OCI-LY3 (cell line): ENCODE results near the gene RAPGEF1.

Experiments used
- H2AFZ ChIP-seq: fragments of 200-600, 300-600 bp; shearing (Covaris generic); 2 replicates; pipeline ENCODE4 v1.6.0; 2014; ENCODE audit warnings: antibody characterized with exemption, low read depth, low read length
- H3K27ac ChIP-seq: fragments of 200-600, 300-600 bp; sonication (generic); 2 replicates; pipeline ENCODE4 v1.5.1; 2014; ENCODE audit warnings: mild to moderate bottlenecking, low read length, moderate library complexity, mixed read lengths
- H3K27me3 ChIP-seq: fragments of 200-600, 300-600 bp; sonication (generic); 2 replicates; pipeline ENCODE4 v1.6.1; 2014; ENCODE audit warnings: low read depth, low read length, mixed read lengths
- H3K36me3 ChIP-seq: fragments of 200-600, 300-600 bp; sonication (generic); replicated peaks from 2 replicates; pipeline ENCODE3; 2014; ENCODE audit warnings: low read depth, low read length, mixed read lengths
- H3K4me1 ChIP-seq: fragments of 300-600, 200-600 bp; sonication (generic); 2 replicates; pipeline ENCODE4 v1.6.1; 2014; ENCODE audit warnings: low read length, mixed read lengths
- H3K4me2 ChIP-seq: fragments of 200-600, 300-600 bp; sonication (generic); 2 replicates; pipeline ENCODE4 v1.6.1; 2014; ENCODE audit warnings: low read length, mixed read lengths
- H3K4me3 ChIP-seq: fragments of 300-600, 200-600 bp; sonication (generic); 2 replicates; pipeline ENCODE4 v1.5.1; 2014; ENCODE audit warnings: antibody characterized with exemption, mild to moderate bottlenecking, low read length, moderate library complexity
- H3K79me2 ChIP-seq: fragments of 300-600, 200-600 bp; shearing (Covaris generic); 2 replicates; pipeline ENCODE4 v1.6.1; 2014; ENCODE audit warnings: mild to moderate bottlenecking, low read length, mixed read lengths
- H3K9ac ChIP-seq: fragments of 300-600, 200-600 bp; shearing (Covaris generic); 2 replicates; pipeline ENCODE4 v1.6.0; 2014; ENCODE audit warnings: mild to moderate bottlenecking, low read length, moderate library complexity
- H3K9me3 ChIP-seq: fragments of 200-600, 300-600 bp; shearing (Covaris generic); 2 replicates; pipeline ENCODE4 v1.6.1; 2014; ENCODE audit warnings: low read length, mixed read lengths; ENCODE audit not compliant: insufficient read depth
- H4K20me1 ChIP-seq: fragments of 200-600, 300-600 bp; sonication (generic); 2 replicates; pipeline ENCODE4 v1.6.1; 2016; ENCODE audit warnings: low read length, mixed read lengths; ENCODE audit not compliant: insufficient read depth
- CTCF ChIP-seq: fragments of 200-600, 300-600 bp; sonication (generic); IDR thresholded peaks from 2 replicates; pipeline ENCODE4 v1.5.1; 2014; ENCODE audit warnings: antibody characterized with exemption, low read length, low read depth
- EZH2phosphoT487 ChIP-seq: fragments of 200-600 bp; shearing (Covaris generic); IDR thresholded peaks from 2 replicates; pipeline ENCODE4 v1.6.1; 2018; ENCODE audit warnings: antibody characterized with exemption, mixed run types, low read depth

Gene RAPGEF1

GRCh38 chr9:131619680-131620079 is 120.2 kb downstream of the RAPGEF1 start:
- Histone ChIP-seq H4K20me1 (no peaks in the 10 kb centered on the region), H3K27me3 (no peaks in the 10 kb centered on the region), H3K4me2 (no peak overlapping the region), H3K27ac (peak overlapping the region; percentile 98), H3K9ac (no peak overlapping the region), H2AFZ (no peak overlapping the region), H3K9me3 (no peaks in the 10 kb centered on the region), H3K4me3 (no peak overlapping the region), H3K36me3 (peaks cover 83% of the 10 kb centered on the region), H3K4me1 (peaks cover 51% of the 10 kb centered on the region), H3K79me2 (peaks cover 77% of the 10 kb centered on the region)
- TF ChIP-seq EZH2phosphoT487 (no peak), CTCF (no peak)

- H3K4me2 ChIP-seq: no peak overlapping the region
- H3K79me2 ChIP-seq: peaks cover 76% of the 10 kb centered on the region
- no peaks in the 10 kb centered on the region for H4K20me1 ChIP-seq
- H3K27ac ChIP-seq: no peak overlapping the region
- H3K9ac ChIP-seq: no peak overlapping the region
- no peaks in the 10 kb centered on the region for H3K9me3 ChIP-seq
- H3K4me3 ChIP-seq: no peak overlapping the region
- H3K36me3 ChIP-seq: peaks cover 83% of the 10 kb centered on the region
- H3K27me3 ChIP-seq: no peaks in the 10 kb centered on the region
- H2AFZ ChIP-seq: no peak overlapping the region
- no peak for TF ChIP-seq EZH2phosphoT487
- peaks cover 42% of the 10 kb centered on the region for H3K4me1 ChIP-seq
Measured at GRCh38 chr9:131618785-131619184, 121.1 kb downstream of the RAPGEF1 start.

- no peak for TF ChIP-seq CTCF
- no peak for TF ChIP-seq EZH2phosphoT487
- peaks cover 35% of the 10 kb centered on the region for H3K4me1 ChIP-seq
- H3K9me3 ChIP-seq: no peaks in the 10 kb centered on the region
- H3K9ac ChIP-seq: no peak overlapping the region
- H3K79me2 ChIP-seq: peaks cover 73% of the 10 kb centered on the region
- no peak overlapping the region for H3K27ac ChIP-seq
- H4K20me1 ChIP-seq: 0 out of 2 replicates have a peak, but pooled peaks cover 2% of the 10 kb centered on the region
- H3K36me3 ChIP-seq: peaks cover 83% of the 10 kb centered on the region
- H2AFZ ChIP-seq: no peak overlapping the region
- no peak overlapping the region for H3K4me3 ChIP-seq
- no peak overlapping the region for H3K4me2 ChIP-seq
- no peaks in the 10 kb centered on the region for H3K27me3 ChIP-seq
Measured at GRCh38 chr9:131618071-131618479, 121.8 kb downstream of the RAPGEF1 start.

GRCh38 chr9:131617611-131618010 is 122.3 kb downstream of the RAPGEF1 start:
- H3K4me1 ChIP-seq: peaks cover 30% of the 10 kb centered on the region
- H4K20me1 ChIP-seq: 0 out of 2 replicates have a peak, but pooled peaks cover 2% of the 10 kb centered on the region
- no peak overlapping the region for H3K4me2 ChIP-seq
- no peak overlapping the region for H3K4me3 ChIP-seq
- H3K27me3 ChIP-seq: no peaks in the 10 kb centered on the region
- H3K36me3 ChIP-seq: peaks cover 85% of the 10 kb centered on the region
- H3K79me2 ChIP-seq: peaks cover 70% of the 10 kb centered on the region
- TF ChIP-seq EZH2phosphoT487 (no peak), CTCF (no peak)
- no peak overlapping the region for H2AFZ ChIP-seq
- no peaks in the 10 kb centered on the region for H3K9me3 ChIP-seq
- H3K9ac ChIP-seq: no peak overlapping the region
- no peak overlapping the region for H3K27ac ChIP-seq
